ENCODE results near the gene ERVFRD-1.

ERVFRD-1 gene

GRCh38 chr6:11110921-11111768, at the start of gene ERVFRD-1:
Gene ERVFRD-1 (minus strand): TSS chr6:11111725. CDS start chr6:11105310, 6,415 bp downstream.
- DNase-seq (ENCODE audit: low spot score), result no peak

GRCh38 chr6:11160199-11160598, 48.7 kb upstream of the ERVFRD-1 start:
- no peak for DNase-seq (ENCODE audit: low spot score)

DNA sequence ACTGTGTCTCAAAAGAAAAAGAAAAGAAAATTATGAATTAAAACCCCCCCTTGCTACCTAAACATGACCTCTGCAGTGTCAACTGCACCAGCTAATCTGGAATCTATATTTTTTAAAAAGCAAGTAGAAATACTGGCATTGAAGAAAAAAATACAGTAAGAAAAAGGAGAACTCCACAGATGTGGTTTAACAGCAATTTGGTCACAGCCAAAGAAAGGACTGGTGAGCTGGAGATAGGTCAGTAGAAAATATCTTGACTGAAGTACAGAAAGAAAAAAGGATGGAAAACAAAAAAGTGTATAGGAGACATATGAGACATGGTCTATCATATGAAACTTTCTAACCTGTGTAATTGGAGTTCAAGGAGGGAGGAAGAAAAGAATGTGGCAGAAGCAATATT, 44.1 kb upstream of the ERVFRD-1 start:
- DNase-seq (ENCODE audit: low spot score), result no peak

DNA sequence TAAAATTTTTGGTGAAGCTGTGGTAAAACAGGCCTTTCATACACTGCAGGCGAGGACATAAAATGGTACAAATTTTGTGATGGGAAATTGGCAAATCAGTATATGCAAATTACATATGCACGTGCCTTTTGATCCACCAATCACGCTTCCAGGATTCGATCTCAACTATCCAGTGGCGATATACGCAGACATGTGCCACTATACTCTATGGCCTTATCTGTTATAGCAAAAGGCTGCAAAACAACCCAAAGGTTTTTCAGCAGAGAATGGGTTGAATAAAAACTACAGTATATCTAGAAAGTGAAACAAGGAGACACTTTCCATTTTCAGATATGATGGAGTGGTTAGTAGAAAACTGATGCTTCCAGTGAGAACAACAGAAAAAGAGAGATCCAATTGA, 41.9 kb upstream of the ERVFRD-1 start:
- no peak for DNase-seq (ENCODE audit: low spot score)

- DNase-seq (ENCODE audit: low spot score), result no peak
These were observed 41.1 kb upstream of the ERVFRD-1 start for GRCh38 chr6:11152581-11152980.

GRCh38 chr6:11151488-11151887, 40.0 kb upstream of the ERVFRD-1 start:
- no peak for DNase-seq (ENCODE audit: low spot score)

DNA sequence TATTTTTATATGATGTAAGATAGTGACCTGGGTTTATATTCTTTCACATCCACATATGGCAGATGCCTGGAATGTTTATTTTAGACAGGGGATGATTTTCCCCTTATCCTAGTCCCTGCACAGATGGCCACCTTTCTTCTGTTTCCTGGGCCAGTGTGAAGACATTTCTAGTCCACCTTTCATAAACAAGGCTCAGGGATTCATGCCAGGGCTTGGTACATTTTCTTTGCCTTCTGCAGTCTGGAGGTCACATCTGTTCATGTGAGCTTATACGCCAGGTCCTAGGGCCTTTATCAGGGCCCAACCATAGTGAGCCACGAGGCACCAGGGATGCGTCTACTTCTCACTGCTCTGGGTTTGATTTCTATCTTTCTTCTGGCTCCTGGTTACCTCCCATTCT, 38.0 kb upstream of the ERVFRD-1 start:
- DNase-seq (ENCODE audit: low spot score), result no peak

DNA sequence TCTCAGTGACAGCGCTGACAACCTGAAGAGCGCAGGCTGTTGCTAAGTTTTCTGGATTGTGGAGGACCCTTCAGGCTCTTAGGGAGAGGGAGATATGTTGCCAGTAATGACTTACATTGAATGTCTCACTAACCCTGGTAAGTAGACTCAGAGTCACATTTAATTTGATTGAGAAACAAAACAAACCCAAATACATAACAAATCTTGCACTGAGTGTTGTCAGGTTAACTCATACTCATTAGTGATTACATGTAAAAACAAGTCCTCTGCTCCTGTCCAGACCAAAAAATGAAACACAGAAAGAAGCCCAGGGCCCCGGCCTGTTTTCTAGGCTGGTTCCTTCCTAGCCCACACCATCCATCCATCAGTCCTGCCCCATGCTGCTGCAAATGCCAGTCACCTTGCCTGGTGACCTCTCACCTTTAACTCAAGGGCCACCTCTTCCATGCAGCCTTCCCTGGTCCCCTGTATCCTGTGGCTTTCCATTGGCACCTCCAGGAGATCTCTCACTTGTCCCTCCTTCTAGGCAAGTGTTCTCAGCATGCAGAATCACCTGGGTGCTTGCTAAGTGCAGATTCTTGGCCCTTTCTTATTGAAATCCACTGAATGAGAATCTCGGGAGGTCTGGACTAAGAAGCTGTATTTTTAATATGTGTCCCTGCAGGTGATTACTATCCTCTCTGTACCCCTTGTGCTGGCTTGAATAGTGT, 34.7 kb upstream of the ERVFRD-1 start:
- no peak for DNase-seq (ENCODE audit: low spot score)

GRCh38 chr6:11144393-11144851, 32.9 kb upstream of the ERVFRD-1 start:
- peak; percentile 82 for DNase-seq (ENCODE audit: low spot score)

GRCh38 chr6:11143394-11144371, 32.2 kb upstream of the ERVFRD-1 start:
- DNase-seq (ENCODE audit: low spot score), result no peak

DNA sequence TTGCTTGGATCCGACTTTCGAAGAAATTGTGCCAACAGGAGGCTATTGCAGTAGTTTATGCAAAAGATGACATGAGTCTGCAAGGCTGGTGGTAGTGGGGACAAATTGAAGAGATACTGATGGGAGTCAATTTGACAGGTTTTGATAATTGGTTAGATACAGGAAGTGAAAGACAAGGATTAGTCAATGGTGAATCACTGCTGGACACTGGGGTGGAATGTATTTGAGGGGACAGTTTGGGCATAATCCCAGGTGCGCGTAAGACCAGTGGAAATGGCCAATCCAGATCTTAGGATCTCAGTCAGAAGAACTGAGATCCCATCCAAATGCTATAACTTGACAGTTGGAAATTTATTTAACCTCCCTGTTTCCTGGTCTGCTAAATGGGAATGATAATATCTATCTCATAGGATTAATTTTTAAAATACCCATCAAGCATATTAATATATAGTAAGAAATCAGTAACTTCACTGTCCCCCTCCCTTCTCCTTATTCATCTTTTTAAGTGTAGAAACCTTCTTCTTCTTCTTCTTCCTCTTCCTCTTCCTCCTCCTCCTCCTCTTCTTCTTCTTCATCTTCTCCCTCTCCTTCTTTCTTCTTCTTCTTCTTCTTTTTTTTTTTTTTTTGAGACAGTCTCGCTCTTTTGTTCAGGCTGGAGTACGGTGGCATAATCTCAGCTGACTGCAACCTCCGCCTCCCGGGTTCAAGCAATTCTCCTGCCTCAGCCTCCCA, 30.9 kb upstream of the ERVFRD-1 start:
- no peak for DNase-seq (ENCODE audit: low spot score)

GRCh38 chr6:11141295-11141694, 29.8 kb upstream of the ERVFRD-1 start:
- no peak for DNase-seq (ENCODE audit: low spot score)

GRCh38 chr6:11140056-11140455, 28.5 kb upstream of the ERVFRD-1 start:
- no peak for DNase-seq (ENCODE audit: low spot score)

- no peak for DNase-seq (ENCODE audit: low spot score)
These were observed 27.8 kb upstream of the ERVFRD-1 start for GRCh38 chr6:11139051-11139960.

GRCh38 chr6:11136809-11137208, 25.3 kb upstream of the ERVFRD-1 start:
- no peak for DNase-seq (ENCODE audit: low spot score)

DNA sequence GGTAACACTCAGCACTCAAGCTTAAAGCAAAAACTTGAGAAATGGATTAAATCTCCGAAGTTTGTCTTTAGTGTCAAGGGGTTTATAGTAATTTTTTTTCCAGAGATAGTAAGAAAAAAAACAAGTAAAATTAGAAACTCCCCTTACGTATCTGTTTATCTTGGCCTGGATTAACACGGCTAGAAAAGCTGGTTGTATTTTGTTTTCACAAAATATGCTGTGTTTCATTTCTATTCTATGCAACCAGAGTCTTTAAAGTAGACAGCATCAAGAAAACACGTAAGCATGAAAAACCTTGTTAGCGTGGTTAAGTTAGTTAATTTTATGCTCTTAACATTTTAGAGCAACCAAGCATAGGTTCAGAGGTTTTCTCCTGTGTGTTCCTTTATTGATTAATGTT, 21.8 kb upstream of the ERVFRD-1 start:
- DNase-seq (ENCODE audit: low spot score), result no peak

GRCh38 chr6:11132194-11132888, 20.8 kb upstream of the ERVFRD-1 start:
- no peak for DNase-seq (ENCODE audit: low spot score)

GRCh38 chr6:11130605-11131004, 19.1 kb upstream of the ERVFRD-1 start:
- no peak for DNase-seq (ENCODE audit: low spot score)

DNA sequence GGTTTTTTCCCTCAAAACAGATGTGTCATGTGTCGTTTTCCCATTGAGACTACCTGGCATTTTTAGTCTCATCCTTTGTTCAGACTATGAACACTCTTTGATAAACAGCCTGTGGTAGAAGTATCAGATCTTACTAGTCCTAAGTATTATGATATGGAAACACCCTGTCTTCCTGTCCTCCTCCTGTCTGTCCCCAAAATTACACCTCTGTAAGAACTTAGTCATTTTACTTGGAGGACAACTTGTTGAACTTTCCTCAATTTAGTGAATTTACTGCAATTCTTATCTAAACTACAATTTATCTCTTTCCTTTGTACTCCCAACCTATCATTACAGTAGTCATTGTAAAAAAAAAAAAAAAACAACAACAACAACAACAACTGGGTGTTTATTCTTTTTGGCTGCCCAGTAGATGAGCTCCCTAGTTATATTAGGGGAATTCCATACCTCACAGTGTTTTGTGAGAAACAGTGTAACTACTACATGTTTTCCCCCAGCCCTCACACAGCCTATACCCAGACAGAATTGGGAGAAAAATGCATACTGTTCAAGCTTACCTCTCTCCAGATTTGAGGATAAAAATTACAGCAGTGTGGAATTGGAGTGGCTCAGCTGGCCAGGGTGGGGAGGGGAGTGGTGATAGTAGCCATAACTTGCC, 18.5 kb upstream of the ERVFRD-1 start:
- DNase-seq (ENCODE audit: low spot score), result no peak
